DOHH2 (cell line): ENCODE data around the gene SFXN5.

ENCODE experiments used
- CTCF ChIP-seq: fragments of 200-600 bp; sonication (generic); IDR thresholded peaks from one replicate; pipeline ENCODE4 v1.5.1; 2014; ENCODE audit warnings: antibody characterized with exemption, mild to moderate bottlenecking, low read depth, low read length; ENCODE audit not compliant: poor library complexity, severe bottlenecking
- EZH2phosphoT487 ChIP-seq: fragments of 200-600 bp; sonication (generic); IDR thresholded peaks from 2 replicates; pipeline ENCODE4 v1.6.1; 2017; ENCODE audit warnings: borderline replicate concordance, mild to moderate bottlenecking, antibody characterized with exemption, low read length, moderate library complexity, mixed read lengths

GRCh38 chr2:73043276-73043675 lies 28.2 kb downstream of the SFXN5 start:
- TF ChIP-seq CTCF (no peak), EZH2phosphoT487 (no peak)
